ENCODE data around the gene APOC1.
"Not testable (repeated sequence)": the region's sequence is repeated elsewhere in the genome, so short reads cannot be mapped to it uniquely, and the experiment has no call there.

APOC1 gene

DNA sequence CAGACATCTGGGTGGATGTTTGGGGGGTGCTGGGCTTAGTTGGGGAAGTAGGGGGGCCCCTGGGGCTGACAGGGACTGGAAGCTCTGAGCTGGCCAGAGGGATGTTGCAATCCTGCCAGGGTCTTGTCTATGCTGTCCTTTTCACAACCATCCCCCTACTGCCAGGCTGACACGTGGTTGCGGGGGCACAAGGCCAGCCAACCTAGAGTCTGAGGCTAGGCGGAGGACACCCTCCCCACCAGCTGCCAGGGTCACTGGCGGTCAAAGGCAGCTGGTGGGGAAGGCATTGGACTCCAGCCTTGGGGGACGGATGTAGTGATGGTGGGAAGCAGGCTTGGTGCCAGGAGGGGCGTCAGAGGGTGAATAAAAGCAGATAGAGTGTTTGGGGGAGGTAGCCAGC, 1.6 kb upstream of the APOC1 start:
- peak; percentile 82 for DNase-seq (ENCODE audit: low spot score)

DNA sequence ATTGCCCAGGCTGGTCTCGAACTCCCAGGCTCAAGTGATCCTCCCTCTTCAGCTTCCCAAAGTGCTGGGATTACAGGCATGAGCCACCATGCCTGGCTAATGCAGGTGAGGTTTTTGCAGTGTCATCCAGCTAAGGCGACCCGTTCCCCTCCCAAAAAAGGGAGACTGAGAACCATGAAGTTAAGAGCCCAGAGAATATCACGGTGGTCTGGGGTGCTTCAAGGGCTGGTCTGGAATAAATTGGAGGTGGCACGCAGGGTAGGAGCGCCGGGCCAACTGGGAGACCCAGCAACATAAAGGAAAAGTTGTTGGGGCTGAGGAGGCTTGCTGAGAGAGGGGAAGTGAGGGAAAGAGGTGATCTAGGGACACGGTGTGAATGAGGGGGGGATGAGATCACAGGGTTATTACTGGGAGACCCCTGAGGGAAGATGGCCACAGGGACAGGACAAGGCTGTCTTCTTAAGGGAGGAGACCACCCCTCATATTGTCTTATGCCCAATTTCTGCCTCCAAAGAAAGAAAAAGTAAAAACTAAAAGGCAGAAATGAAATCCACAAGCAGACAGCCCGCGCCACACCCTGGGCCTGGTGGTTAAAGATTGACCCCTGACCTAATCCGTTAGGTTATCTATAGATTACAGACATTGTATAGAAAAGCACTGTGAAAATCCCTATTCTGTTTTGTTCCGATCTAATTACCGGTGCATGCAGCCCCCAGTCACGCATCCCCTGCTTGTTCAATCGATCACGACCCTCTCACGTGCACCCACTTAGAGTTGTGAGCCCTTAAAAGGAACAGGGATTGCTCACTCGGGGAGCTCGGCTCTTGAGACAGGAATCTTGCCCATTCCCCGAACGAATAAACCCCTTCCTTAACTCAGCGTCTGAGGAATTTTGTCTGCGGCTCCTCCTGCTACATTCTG, 636 bp upstream of the APOC1 start:
- not testable (repeated sequence) for DNase-seq (ENCODE audit: low spot score)

DNA sequence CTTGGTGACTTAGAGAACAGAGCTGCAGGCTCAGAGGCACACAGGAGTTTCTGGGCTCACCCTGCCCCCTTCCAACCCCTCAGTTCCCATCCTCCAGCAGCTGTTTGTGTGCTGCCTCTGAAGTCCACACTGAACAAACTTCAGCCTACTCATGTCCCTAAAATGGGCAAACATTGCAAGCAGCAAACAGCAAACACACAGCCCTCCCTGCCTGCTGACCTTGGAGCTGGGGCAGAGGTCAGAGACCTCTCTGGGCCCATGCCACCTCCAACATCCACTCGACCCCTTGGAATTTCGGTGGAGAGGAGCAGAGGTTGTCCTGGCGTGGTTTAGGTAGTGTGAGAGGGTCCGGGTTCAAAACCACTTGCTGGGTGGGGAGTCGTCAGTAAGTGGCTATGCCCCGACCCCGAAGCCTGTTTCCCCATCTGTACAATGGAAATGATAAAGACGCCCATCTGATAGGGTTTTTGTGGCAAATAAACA, 9.9 kb downstream of the APOC1 start:
- no peak for DNase-seq (ENCODE audit: low spot score)

DNA sequence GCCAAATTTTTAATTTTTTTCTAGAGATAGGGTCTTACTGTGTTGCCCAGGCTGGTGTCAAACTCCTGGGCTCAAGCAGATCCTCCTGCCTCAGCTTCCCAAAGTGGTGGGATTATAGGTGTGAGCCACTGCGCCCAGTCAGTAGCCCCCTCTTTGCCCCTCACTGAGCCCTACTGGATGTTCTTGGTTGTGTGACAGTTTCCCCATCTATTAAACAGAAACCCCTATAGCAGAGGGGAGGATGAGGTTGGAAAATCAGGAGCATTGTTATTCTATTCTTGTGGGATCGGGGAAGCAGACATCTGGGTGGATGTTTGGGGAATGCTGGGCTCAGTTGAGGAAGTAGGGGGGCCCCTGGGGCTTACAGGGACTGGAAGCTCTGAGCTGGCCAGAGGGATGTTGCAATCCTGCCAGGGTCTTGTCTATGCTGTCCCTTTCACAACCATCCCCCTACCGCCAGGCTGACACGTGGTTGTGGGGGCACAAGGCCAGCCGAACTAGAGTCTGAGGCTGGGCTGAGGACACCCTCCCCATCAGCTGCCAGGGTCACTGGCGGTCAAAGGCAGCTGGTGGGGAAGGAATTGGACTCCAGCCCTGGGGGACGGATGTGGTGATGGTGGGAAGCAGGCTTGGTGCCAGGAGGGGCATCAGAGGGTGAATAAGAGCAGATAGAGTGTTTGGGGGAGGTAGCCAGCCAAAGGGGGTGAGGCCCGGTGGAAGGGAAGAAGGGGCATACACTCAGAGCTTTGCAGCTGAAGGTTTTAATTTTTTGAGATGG, 10.9 kb downstream of the APOC1 start:
- DNase-seq (ENCODE audit: low spot score): peak; percentile 84

DNA sequence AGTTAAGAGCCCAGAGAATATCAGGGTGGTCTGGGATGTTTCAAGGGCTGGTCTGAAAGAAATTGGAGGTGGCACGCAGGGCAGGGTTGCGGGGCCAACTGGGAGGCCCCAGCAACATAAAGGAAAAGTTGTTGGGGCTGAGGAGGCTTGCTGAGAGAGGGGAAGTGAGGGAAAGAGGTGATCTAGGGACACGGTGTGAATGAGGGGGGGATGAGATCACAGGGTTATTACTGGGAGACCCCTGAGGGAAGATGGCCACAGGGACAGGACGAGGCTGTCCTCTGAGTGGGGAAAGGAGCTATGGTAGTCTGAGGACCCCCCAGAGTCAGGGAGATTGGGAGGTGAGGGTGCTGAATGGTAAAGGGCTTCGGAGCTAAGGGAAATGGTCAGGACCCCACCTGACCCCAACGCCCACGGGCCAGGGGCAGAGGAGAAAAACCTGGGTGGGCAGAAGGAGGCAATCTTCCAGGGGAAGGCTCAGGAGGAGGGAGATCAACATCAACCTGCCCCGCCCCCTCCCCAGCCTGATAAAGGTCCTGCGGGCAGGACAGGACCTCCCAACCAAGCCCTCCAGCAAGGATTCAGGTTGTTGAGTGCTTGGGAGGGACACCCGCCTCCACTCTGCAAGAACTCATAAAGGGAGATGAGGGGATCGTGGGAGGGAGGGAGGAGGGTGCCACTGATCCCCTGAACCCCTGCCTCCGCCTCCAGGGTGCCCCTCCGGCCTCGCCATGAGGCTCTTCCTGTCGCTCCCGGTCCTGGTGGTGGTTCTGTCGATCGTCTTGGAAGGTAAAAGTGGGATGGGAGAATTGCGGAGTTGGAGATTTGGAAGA, 12.1 kb downstream of the APOC1 start:
- not testable (repeated sequence) for DNase-seq (ENCODE audit: low spot score)

DNA sequence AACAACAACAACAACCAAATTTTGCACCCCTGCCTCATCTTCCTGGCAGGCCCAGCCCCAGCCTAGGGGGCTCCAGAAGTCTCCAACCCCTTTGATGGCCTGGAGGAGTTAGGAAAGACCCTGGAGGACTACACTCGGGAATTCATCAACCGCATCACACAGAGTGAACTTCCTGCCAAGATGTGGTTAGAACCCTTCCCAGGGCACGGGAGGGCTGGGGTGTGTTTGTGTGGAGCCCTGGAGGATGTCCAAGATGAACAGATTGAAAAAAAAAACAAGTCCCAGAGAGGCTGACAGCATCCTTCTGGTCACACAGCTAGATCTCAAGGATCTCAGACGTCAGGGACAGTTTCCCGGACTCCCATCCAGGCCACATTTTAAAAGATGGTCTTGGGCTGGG, 13.3 kb downstream of the APOC1 start:
- DNase-seq (ENCODE audit: low spot score): no peak

DNA sequence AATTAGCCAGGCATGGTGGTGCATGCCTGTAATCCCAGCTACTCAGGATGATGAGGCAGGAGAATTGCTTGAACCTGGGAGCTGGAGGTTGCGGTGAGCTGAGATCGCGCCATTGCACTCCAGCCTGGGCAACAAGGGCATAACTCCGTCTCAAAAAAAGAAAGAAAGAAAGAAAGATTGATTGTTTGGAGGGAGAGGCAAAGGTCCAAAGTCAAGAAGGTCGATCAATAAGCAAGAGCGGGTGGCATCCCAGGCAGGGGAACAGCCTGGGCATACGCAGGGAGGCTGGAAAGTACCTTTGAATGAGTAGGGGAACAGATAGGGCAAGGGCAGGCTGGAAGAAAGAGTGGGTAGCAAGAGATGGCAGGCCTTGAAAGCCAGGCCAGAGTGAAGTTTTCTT, 15.7 kb downstream of the APOC1 start:
- DNase-seq (ENCODE audit: low spot score): no peak

DNA sequence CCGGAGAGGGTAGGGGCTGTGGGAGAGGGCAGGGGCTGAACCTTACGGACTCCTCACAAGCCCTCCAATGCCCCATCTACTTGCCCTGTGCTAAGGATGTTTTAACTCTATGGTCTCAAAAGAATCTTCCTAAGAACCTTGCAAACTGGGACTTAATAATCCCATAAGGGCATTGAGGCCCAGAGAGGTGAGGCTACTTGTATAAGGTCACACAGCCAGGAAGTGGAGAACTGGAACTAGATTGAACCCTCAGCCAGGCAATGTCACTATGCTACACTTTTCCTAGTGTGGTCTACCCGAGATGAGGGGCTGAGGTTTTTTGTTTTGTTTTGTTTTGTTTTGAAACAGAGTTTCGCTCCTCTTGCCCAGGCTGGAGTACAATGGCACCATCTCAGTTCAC, 17.1 kb downstream of the APOC1 start:
- DNase-seq (ENCODE audit: low spot score): no peak

DNA sequence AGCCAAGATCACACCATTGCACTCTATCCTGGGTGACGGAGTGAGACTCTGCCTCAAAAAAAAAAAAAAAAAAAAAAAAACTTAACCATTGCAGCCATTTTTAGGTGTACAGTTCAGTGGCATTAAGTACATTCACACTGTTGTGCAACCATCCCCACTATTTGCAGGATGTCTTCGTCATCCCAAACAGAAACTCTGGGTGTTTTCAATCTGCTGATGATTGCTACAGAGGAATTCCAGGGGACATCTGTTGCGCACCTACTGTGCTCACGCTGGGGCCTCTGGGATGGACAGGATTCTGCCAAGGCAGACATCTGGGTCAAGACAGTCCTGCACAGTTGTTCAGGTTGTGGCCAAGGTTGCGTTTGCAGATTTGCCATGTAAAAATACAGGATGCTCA, 25.3 kb downstream of the APOC1 start:
- no peak for DNase-seq (ENCODE audit: low spot score)

DNA sequence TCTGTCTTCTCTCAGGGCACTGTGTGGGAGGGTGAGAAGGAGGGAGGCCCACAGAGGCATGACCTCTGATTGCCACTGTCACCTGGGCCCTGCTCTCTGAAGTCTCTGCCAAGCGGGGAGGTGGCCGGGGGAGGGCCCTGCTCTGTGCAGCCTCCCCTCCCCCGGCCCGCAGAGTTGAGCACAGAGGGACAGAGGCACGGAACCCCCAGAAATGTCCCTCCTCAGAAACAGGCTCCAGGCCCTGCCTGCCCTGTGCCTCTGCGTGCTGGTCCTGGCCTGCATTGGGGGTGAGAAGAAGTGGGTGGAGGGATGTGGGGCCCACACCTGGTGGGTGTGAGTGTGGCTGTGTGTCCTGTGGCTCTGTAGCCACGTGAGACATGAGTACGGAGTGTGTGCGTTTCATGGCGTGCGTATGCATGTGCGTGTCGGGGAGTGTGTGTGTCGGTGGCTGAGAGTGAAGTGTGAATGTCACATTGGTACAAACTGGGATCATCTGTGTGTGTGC, 27.7 kb downstream of the APOC1 start, which contains the start of gene APOC4:
Gene APOC4, plus strand, starts transcription at position 171 of the 505 bp plus-strand sequence. Its CDS starts 41 bp downstream, at position 212.
- no peak for DNase-seq (ENCODE audit: low spot score)

DNA sequence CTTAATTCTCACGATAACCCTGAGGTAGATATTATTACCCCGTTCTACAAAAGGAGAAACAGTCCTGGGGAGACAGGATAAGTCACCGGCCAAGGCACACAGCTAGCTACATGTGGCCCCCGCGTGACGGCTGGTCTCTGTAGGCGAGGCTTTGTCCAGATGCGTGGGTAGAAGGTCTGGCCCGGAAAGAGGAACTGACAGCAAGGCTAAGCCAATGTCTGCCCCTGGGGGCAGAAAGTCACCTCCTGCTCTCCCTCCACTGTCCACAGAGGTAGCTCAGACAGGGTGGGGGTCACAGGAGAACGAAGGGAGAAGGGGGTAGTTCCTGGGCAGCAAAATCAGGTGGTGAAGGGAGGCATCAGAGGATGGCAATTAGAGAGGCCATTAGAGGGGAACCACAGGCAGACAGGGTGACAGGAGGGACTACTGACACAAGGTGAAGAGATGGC, 29.4 kb downstream of the APOC1 start:
- peak; percentile 85 for DNase-seq (ENCODE audit: low spot score)

DNA sequence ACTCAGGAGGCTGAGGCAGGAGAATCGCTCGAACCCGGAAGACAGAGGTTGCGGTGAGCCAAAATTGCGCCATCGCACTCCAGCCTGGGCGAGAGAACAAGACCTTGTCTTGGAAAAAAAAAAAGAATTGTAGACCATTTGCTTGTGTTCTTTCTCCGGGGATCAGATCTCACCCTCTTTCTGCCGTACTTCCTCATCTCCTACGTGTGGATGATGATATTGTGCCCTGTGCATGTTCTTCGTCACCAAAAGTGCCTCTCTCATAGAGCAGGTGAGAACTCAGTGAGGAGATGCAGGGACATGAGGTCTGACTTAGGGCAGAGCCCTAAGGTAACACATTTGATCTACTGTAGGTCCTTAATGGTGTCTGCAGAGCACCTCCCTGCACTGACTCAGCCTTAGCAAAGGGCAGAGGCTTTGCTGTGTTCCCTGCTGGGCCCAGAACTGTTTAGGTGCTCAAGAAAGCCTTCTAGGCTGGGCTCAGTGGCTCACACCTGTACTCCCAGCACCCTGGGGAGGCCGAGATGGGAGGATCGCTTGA, 32.7 kb downstream of the APOC1 start:
- DNase-seq (ENCODE audit: low spot score): peak; percentile 56

DNA sequence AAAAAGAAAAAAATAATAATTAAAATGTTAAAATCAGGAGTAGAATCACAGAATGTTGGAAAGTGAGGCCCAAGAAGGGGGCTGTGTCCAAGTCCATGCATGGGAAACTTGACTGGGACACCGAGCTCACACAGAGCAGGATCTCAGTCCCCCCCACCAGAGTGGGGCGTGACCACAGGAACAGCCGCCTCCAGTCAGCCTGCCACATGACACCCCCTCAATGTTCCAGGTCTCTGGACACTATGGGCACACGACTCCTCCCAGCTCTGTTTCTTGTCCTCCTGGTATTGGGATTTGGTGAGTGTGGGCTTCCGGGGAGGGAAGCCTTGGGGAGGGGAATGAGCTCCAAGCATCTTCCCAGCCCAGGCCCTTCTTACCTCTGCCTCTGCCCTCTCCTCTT, 33.8 kb downstream of the APOC1 start:
- no peak for DNase-seq (ENCODE audit: low spot score)

DNA sequence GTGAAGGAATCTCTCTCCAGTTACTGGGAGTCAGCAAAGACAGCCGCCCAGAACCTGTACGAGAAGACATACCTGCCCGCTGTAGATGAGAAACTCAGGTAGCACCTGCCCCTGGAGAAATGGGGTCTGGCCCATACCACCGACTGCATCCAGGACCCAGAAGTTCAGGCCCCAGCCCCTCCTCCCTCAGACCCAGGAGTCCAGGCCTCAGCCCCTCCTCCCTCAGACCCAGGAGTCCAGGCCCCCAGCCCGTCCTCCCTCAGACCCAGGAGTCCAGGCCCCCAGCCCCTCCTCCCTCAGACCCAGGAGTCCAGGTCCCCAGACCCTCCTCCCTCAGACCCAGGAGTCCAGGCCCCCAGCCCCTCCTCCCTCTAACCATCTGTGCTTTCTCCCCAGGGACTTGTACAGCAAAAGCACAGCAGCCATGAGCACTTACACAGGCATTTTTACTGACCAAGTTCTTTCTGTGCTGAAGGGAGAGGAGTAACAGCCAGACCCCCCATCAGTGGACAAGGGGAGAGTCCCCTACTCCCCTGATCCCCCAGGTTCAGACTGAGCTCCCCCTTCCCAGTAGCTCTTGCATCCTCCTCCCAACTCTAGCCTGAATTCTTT, 34.5 kb downstream of the APOC1 start:
- no peak for DNase-seq (ENCODE audit: low spot score)

DNA sequence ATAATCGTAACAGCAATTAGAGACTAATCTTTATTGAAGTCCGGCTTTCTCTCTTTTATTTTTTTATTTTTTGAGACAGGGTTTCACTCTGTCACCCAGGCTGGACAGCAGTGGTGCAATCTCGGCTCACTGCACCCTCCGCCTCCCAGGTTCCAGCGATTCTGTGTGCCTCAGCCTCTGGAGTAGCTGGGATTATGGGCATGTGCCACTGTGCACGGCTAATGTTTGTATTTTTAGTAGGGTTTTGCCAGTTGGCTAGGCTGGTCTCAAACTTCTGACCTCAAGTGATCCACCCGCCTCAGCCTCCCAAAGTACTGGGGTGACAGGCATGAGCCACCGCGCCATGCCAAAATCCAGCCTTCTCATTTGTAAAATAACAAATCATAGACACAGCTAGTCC, 35.1 kb downstream of the APOC1 start:
- DNase-seq (ENCODE audit: low spot score): no peak

DNA sequence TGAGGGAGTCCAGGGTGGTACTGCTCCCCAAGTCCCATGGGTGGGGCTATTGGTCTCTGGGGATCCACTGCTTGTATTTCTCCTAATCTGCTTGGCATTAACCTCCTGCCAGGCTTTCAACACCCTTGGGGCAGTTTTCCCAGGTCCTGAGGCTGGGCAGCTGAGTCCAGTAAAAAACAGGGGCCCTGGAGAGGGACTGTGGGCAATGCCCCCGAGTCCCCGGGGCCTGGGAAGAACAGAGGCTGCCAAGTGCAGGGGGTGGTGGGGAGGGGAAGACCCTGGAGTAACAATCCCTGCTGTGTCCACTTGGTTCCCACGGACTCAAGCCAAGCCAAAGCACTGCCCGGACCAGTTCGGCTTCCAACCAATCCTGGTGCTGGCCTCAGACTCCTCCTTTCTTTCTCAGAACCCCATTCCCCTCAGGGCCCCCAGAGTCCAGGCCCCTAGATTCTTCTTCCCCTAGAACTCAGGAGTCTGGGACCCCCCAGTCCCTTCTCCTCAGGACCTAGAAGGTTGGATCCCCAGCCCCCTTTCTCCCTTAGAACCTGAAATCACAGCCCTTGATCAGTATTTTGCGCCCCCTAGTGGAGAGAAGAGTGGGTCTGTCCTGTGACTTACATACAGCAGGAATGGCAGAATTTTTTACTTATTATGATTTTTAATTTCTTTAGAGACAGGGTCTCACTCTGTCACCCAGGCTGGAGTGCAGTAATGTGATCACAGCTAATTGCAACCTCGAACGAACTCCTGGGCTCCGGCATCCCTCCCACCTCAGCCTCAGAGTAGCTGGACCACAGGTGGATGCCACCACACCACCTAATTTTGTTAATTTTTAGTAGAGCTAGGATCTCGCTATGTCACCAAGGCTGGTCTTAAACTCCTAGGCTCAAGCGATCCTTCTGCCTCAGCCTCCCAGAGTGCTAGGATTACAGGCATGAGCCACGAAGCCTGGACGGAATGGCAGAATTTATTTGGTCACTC, 37.1 kb downstream of the APOC1 start:
- DNase-seq (ENCODE audit: low spot score): peak; percentile 87

DNA sequence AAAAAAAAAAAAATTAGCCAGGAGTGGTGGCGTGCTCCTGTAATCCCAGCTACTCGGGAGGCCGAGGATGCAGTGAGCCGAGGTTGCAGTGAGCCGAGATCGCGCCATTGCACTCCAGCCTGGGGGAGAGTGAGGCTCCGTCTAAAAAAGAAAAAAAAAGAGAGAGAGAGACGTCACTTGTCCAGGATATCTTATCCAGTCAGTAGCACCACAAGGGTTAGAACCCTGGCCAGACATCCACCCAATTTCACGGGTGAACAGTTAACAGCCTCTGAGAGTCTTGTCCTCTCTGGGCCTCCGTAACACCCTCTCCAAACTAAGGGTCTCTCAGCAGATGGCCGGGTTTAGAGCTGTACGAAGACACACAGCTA, 39.9 kb downstream of the APOC1 start:
- DNase-seq (ENCODE audit: low spot score): no peak

DNA sequence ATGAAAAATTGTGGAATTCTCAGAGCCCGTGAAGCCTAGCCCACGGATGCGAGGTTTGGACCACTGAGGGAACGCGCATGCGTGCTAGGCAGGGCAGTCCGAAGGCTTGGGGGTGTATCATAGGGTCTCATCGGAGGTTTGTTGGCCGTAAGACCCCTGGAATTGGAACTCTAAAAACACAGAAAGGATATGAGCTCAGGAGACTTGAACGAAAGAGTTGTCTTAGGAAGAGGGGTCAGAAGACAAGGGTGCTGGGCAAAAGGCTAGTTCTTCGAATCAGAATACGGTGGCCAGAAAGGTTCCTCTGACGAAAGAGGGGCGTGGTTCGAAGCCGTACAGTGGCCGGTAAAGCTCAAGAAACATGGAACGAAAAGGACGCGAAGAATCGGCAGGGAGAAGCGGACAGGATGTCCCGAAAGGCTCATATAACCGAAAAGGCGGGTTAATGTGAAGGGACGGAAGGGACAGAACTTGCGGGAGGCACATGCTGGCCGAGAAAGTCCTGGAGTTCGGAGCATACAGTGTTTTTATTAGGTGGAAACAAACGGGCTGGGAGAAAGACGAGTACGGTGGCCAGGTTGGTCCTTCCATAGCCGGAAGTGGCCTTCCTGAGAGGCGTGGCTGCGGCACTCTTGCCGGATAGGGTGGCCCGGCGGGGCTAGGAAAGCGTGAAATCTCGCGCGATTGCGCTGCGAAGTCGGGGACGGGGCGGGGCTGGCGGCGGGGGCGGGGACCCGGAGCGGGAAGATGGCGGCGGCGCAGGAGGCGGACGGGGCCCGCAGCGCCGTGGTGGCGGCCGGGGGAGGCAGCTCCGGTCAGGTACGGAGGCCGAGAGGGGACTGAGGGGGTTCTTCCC, 40.5 kb downstream of the APOC1 start, which contains the start of gene CLPTM1:
Gene CLPTM1, plus strand, starts transcription at position 732 of the 856 bp plus-strand sequence. Its CDS starts 16 bp downstream, at position 748.
- DNase-seq (ENCODE audit: low spot score): peak; percentile 96
